Measurements from ENCODE around the gene WNT11.

WNT11 gene

DNA sequence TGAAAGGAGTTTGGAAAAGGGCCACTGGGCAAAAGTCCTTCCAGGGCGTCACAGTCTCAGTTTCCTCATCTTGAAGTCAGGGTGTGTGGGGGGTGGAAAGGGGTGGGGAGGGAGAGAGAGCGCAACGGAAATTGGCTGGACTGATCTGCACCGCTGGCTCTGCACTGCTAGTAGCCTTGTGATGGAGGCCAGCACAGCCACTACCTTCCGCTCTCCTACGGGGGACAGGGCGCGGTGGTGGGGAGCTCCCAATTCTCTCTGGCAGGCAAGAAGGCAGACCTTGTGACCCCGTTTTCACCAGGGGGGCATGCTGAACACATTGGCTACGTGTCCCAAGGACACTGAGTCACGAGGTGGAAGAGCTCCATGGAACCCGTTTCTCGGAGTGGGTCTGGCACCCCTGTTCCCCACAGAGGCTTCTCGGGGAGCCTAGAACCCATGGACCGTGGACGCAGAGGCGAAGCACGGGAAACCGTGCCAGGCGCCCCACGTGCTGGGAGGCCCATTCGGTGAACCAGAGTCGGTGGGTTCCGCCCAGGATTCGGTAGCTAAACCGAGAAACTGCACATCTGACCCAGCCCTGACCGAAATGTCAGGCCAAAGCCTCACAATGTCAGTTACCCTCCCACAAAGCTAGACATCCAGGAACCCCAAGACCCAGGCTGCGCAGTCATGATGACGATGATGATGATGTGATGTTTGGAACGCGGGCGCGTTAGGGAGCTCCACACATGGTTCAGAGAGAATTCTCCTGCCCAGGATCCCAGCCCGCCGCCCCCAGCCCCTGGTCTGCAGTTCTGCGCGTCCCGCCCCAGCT, 28.3 kb upstream of the WNT11 start:
- in situ Hi-C loops (cut with HindIII; ENCODE audit: low sequenced_read_pairs) = no loop called here
- peak overlapping the region; percentile 93 for H3K4me3 ChIP-seq (ENCODE audit: low read depth, low read length)
- peak; percentile 23 for DNase-seq (ENCODE audit: low read depth, low spot score)
- TF ChIP-seq, protein P1, sequence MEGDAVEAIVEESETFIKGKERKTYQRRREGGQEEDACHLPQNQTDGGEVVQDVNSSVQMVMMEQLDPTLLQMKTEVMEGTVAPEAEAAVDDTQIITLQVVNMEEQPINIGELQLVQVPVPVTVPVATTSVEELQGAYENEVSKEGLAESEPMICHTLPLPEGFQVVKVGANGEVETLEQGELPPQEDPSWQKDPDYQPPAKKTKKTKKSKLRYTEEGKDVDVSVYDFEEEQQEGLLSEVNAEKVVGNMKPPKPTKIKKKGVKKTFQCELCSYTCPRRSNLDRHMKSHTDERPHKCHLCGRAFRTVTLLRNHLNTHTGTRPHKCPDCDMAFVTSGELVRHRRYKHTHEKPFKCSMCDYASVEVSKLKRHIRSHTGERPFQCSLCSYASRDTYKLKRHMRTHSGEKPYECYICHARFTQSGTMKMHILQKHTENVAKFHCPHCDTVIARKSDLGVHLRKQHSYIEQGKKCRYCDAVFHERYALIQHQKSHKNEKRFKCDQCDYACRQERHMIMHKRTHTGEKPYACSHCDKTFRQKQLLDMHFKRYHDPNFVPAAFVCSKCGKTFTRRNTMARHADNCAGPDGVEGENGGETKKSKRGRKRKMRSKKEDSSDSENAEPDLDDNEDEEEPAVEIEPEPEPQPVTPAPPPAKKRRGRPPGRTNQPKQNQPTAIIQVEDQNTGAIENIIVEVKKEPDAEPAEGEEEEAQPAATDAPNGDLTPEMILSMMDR (IDR thresholded peaks at IDR 0.05; ENCODE audit: low read depth, low read length) = no peak

GRCh38 chr11:76234021-76234415, 27.7 kb upstream of the WNT11 start:
- TF ChIP-seq, protein P1 (IDR thresholded peaks at IDR 0.05; ENCODE audit: low read depth, low read length) = no peak
- in situ Hi-C loops (cut with HindIII; ENCODE audit: low sequenced_read_pairs) = no loop called here
- no peak for DNase-seq (ENCODE audit: low read depth, low spot score)
- H3K4me3 ChIP-seq (ENCODE audit: low read depth, low read length) = peak overlapping the region; percentile 93

- TF ChIP-seq, protein P1 (IDR thresholded peaks at IDR 0.05; ENCODE audit: low read depth, low read length) = no peak
- no peak overlapping the region for H3K4me3 ChIP-seq (ENCODE audit: low read depth, low read length)
- no peak for DNase-seq (ENCODE audit: low read depth, low spot score)
- in situ Hi-C loops (cut with HindIII; ENCODE audit: low sequenced_read_pairs) = no loop called here
Observed at GRCh38 chr11:76233196-76233921, 27.1 kb upstream of the WNT11 start.

GRCh38 chr11:76232026-76232665, 25.8 kb upstream of the WNT11 start:
- no peak for DNase-seq (ENCODE audit: low read depth, low spot score)
- TF ChIP-seq, protein P1 (IDR thresholded peaks at IDR 0.05; ENCODE audit: low read depth, low read length) = no peak
- H3K4me3 ChIP-seq (ENCODE audit: low read depth, low read length) = no peak overlapping the region
- in situ Hi-C loops (cut with HindIII; ENCODE audit: low sequenced_read_pairs) = no loop called here

DNA sequence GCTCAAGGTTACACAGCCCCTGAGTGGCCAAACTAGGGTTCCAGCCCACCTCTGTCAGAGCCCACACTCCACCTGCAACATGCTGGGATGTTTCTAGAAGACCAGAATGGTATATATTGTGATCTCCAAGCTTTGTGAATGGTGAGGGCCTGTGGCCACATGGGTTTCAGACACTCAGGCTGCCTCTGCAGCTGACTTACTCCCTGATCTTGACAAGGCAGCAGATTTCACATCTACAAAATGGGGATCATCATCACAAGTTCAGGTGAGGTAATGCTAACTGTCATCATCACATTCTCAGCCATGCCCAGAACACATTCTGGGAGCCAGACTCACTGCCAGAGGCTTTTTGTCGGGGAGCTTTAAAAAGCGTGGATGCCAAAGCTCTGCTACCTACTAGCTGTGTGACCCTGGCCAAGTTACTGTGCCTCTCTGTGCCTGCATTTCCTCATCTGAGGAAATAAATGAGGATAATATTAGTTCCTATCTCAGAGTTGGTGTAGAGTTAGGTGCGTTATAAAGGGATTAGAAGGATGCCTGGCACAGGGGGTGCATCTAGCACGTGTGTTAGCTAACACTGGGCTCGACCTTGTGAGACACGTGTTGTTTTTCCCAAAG, 24.9 kb upstream of the WNT11 start:
- TF ChIP-seq, protein P1 (IDR thresholded peaks at IDR 0.05; ENCODE audit: low read depth, low read length) = no peak
- in situ Hi-C loops (cut with HindIII; ENCODE audit: low sequenced_read_pairs) = no loop called here
- H3K4me3 ChIP-seq (ENCODE audit: low read depth, low read length) = no peak overlapping the region
- no peak for DNase-seq (ENCODE audit: low read depth, low spot score)

- H3K4me3 ChIP-seq (ENCODE audit: low read depth, low read length) = no peak overlapping the region
- in situ Hi-C loops (cut with HindIII; ENCODE audit: low sequenced_read_pairs) = no loop called here
- no peak for DNase-seq (ENCODE audit: low read depth, low spot score)
- TF ChIP-seq, protein P1 (IDR thresholded peaks at IDR 0.05; ENCODE audit: low read depth, low read length) = no peak
Observed at GRCh38 chr11:76230392-76230791, 24.1 kb upstream of the WNT11 start.

Measured in astrocyte of the spinal cord (primary cell).